ENCODE measurements around the gene WDR93. TPM values are rescaled to one million over a fixed set of nuclear protein-coding genes. Genes with fewer than 3 reads are reported as not detected.

WDR93 gene
- polyA plus RNA-seq, 3 donors, result not detected

- Mint-ChIP-seq H3K4me1 (peaks cover 18% of the 10 kb centered on the region), H3K27ac (no peak overlapping the region)
- WGBS (ENCODE audit: insufficient coverage), result no CpG with 5 or more reads among the region's 2 CpGs
Measured at GRCh38 chr15:89659295-89659694, 31.3 kb upstream of the WDR93 start.

GRCh38 chr15:89660556-89660955 is 30.1 kb upstream of the WDR93 start:
- Mint-ChIP-seq H3K27ac (no peak overlapping the region), H3K9me3 (peaks cover 0 to 3% (median 2%) of the 10 kb centered on the region in 7 donors), H3K4me3 (no peak overlapping the region), H3K36me3 (peaks cover 6 to 10% of the 10 kb centered on the region in 2 donors), H3K27me3 (ENCODE audit: low read depth in 3 of 3) (peaks cover 15 to 37% (median 33%) of the 10 kb centered on the region in 3 donors), H3K4me1 (peaks cover 16% of the 10 kb centered on the region)
- no peak overlapping the region for H2AFZ ChIP-seq (ENCODE audit: insufficient read depth, low read depth, low read length, poor library complexity, severe bottlenecking)
- TF ChIP-seq, protein P1, sequence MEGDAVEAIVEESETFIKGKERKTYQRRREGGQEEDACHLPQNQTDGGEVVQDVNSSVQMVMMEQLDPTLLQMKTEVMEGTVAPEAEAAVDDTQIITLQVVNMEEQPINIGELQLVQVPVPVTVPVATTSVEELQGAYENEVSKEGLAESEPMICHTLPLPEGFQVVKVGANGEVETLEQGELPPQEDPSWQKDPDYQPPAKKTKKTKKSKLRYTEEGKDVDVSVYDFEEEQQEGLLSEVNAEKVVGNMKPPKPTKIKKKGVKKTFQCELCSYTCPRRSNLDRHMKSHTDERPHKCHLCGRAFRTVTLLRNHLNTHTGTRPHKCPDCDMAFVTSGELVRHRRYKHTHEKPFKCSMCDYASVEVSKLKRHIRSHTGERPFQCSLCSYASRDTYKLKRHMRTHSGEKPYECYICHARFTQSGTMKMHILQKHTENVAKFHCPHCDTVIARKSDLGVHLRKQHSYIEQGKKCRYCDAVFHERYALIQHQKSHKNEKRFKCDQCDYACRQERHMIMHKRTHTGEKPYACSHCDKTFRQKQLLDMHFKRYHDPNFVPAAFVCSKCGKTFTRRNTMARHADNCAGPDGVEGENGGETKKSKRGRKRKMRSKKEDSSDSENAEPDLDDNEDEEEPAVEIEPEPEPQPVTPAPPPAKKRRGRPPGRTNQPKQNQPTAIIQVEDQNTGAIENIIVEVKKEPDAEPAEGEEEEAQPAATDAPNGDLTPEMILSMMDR (IDR thresholded peaks at IDR 0.05), result no peak
- peaks cover 19 to 28% of the 10 kb centered on the region in 2 donors for H3K27me3 ChIP-seq (ENCODE audit: control insufficient read depth in 2 of 2, insufficient read depth in 2 of 2, low read length in 2 of 2)
- DNase-seq, result no peak
- H3K4me1 ChIP-seq (ENCODE audit: control insufficient read depth in 1 of 2, insufficient read depth in 2 of 2, low read length in 2 of 2), result peaks cover 2 to 9% of the 10 kb centered on the region in 2 donors
- no peaks in the 10 kb centered on the region for H3K9me3 ChIP-seq (replicated peaks in 1 of 2; ENCODE audit: control insufficient read depth in 1 of 2, insufficient read depth in 1 of 2, low read length in 2 of 2)
- WGBS (ENCODE audit: insufficient coverage), result no CpG with 5 or more reads among the region's 2 CpGs
- H3K4me2 ChIP-seq (replicated peaks; ENCODE audit: extremely low read depth, low read length, poor library complexity, severe bottlenecking), result no peak overlapping the region
- no peaks in the 10 kb centered on the region for H4K20me1 ChIP-seq (ENCODE audit: insufficient read depth, low read length)
- intact Hi-C loops (cut with micrococcal nuclease), result no loop called here
- H3K79me2 ChIP-seq (ENCODE audit: insufficient read depth, low read length), result no peaks in the 10 kb centered on the region
- H3K27ac ChIP-seq (ENCODE audit: low read depth in 1 of 2, low read length in 2 of 2), result no peak overlapping the region
- no peak overlapping the region for H3K4me3 ChIP-seq (replicated peaks in 1 of 3; ENCODE audit: low read depth in 2 of 3, low read length in 3 of 3)
- H3K36me3 ChIP-seq (replicated peaks in 1 of 2; ENCODE audit: control insufficient read depth in 1 of 2, insufficient read depth in 2 of 2, low read length in 2 of 2), result no peaks in the 10 kb centered on the region
- H3K9ac ChIP-seq (ENCODE audit: insufficient read depth, low read length, poor library complexity, severe bottlenecking), result no peak overlapping the region

More at GRCh38 chr15:89659295-89659694, 31.3 kb upstream of the WDR93 start:
- TF ChIP-seq, protein P1 (IDR thresholded peaks at IDR 0.05), result no peak
- Histone ChIP-seq H3K27me3 (ENCODE audit: control insufficient read depth in 2 of 2, insufficient read depth in 2 of 2, low read length in 2 of 2) (peaks cover 22 to 28% of the 10 kb centered on the region in 2 donors), H3K4me1 (ENCODE audit: control insufficient read depth in 1 of 2, insufficient read depth in 2 of 2, low read length in 2 of 2) (peaks cover 7 to 14% of the 10 kb centered on the region in 2 donors), H2AFZ (ENCODE audit: insufficient read depth, low read depth, low read length, poor library complexity, severe bottlenecking) (no peak overlapping the region), H3K36me3 (replicated peaks in 1 of 2; ENCODE audit: control insufficient read depth in 1 of 2, insufficient read depth in 2 of 2, low read length in 2 of 2) (no peaks in the 10 kb centered on the region), H3K79me2 (ENCODE audit: insufficient read depth, low read length) (no peaks in the 10 kb centered on the region), H3K9ac (ENCODE audit: insufficient read depth, low read length, poor library complexity, severe bottlenecking) (no peak overlapping the region), H3K27ac (ENCODE audit: low read depth in 1 of 2, low read length in 2 of 2) (no peak overlapping the region), H4K20me1 (ENCODE audit: insufficient read depth, low read length) (no peaks in the 10 kb centered on the region), H3K4me2 (replicated peaks; ENCODE audit: extremely low read depth, low read length, poor library complexity, severe bottlenecking) (no peak overlapping the region), H3K9me3 (replicated peaks in 1 of 2; ENCODE audit: control insufficient read depth in 1 of 2, insufficient read depth in 1 of 2, low read length in 2 of 2) (no peaks in the 10 kb centered on the region), H3K4me3 (replicated peaks in 1 of 3; ENCODE audit: low read depth in 2 of 3, low read length in 3 of 3) (no peak overlapping the region)
- Mint-ChIP-seq H3K36me3 (peaks cover 7 to 12% of the 10 kb centered on the region in 2 donors), H3K27me3 (ENCODE audit: low read depth in 3 of 3) (peaks cover 17 to 40% (median 35%) of the 10 kb centered on the region in 3 donors), H3K4me3 (peak overlapping the region in 1 of 2 donors; percentile 66), H3K9me3 (peaks cover 0 to 8% (median 6%) of the 10 kb centered on the region in 7 donors)
- intact Hi-C loops (cut with micrococcal nuclease), result no loop called here
- DNase-seq, result no peak

Measured in CD14-positive monocyte (primary cell).